CD4-positive, alpha-beta T cell treated with Interleukin-1 beta for 1 hour (primary cell): ENCODE measurements around the gene CST8.

Experiments
- DNase-seq, 2 donors: peaks; one replicate each; pipeline ENCODE4 v3.0.0-alpha.2; 2020 to 2022

The CST8 gene

GRCh38 chr20:23476015-23476754 is 14.7 kb upstream of the CST8 start:
- no peak for DNase-seq

GRCh38 chr20:23477223-23477622 is 13.7 kb upstream of the CST8 start:
- no peak for DNase-seq

- DNase-seq: no peak
These were observed 11.9 kb upstream of the CST8 start for GRCh38 chr20:23479043-23479442.

GRCh38 chr20:23482138-23482537 is 8.8 kb upstream of the CST8 start:
- DNase-seq: no peak

- DNase-seq: no peak
These were observed 6.8 kb upstream of the CST8 start for GRCh38 chr20:23484081-23484480.

GRCh38 chr20:23488470-23488869 is 2.4 kb upstream of the CST8 start:
- no peak for DNase-seq

- no peak for DNase-seq
These were observed 1.9 kb upstream of the CST8 start for GRCh38 chr20:23488996-23489395.

GRCh38 chr20:23492292-23492691 is 1.4 kb downstream of the CST8 start:
- DNase-seq: no peak

- DNase-seq: no peak
These were observed 2.4 kb downstream of the CST8 start for GRCh38 chr20:23493172-23493772.

- DNase-seq: no peak
These were observed 6.6 kb downstream of the CST8 start for GRCh38 chr20:23497536-23497935.

GRCh38 chr20:23501926-23502325 is 11.0 kb downstream of the CST8 start:
- no peak for DNase-seq

GRCh38 chr20:23503649-23504048 is 12.7 kb downstream of the CST8 start:
- no peak for DNase-seq

- DNase-seq: no peak
These were observed 16.4 kb downstream of the CST8 start for GRCh38 chr20:23507346-23507745.

- no peak for DNase-seq
These were observed 17.7 kb downstream of the CST8 start for GRCh38 chr20:23508449-23509229.

GRCh38 chr20:23509247-23509913 is 18.5 kb downstream of the CST8 start:
- no peak for DNase-seq

- no peak for DNase-seq
These were observed 19.2 kb downstream of the CST8 start for GRCh38 chr20:23510000-23510590.

- DNase-seq: no peak
These were observed 22.2 kb downstream of the CST8 start for GRCh38 chr20:23513164-23513563.

GRCh38 chr20:23514848-23515247 is 23.9 kb downstream of the CST8 start:
- no peak for DNase-seq

- no peak for DNase-seq
These were observed 24.5 kb downstream of the CST8 start for GRCh38 chr20:23515250-23515939.

- no peak for DNase-seq
These were observed 26.8 kb downstream of the CST8 start for GRCh38 chr20:23517719-23518118.

GRCh38 chr20:23519556-23519955 is 28.6 kb downstream of the CST8 start:
- no peak for DNase-seq

GRCh38 chr20:23520185-23520584 is 29.3 kb downstream of the CST8 start:
- DNase-seq: no peak
